NB4 (cell line): Measurements from ENCODE around the gene AP3B1.

Experiments used
- CTCF ChIP-seq: IDR thresholded peaks from one replicate; pipeline ENCODE4 v1.5.1; 2012; ENCODE audit warnings: low read depth, low read length
- MAX ChIP-seq: IDR thresholded peaks from 2 replicates; pipeline ENCODE4 v1.6.1; 2011; ENCODE audit warnings: low read depth, low read length
- POLR2A ChIP-seq: IDR thresholded peaks from 2 replicates; pipeline ENCODE4 v1.6.1; 2011; ENCODE audit warnings: mild to moderate bottlenecking; ENCODE audit not compliant: insufficient read length; ENCODE audit errors: extremely low read depth

- TF ChIP-seq CTCF (no peak), POLR2A (no peak), MAX (no peak)
These were observed 23.0 kb upstream of the AP3B1 start for GRCh38 chr5:78317515-78317914.
